Uterus (tissue), 2 donors: ENCODE measurements around the gene ENOX2.

Source experiments
- POLR2A ChIP-seq, 2 donors: fragments of 450-650 bp; IDR thresholded peaks; one replicate each; pipeline ENCODE4 v1.6.1; 2016; ENCODE audit warnings: antibody characterized with exemption in 2 of 2, mild to moderate bottlenecking in 1 of 2, moderate library complexity in 1 of 2
- TF ChIP-seq, protein P1 (sequence below), 4 experiments: fragments of 200-600 bp in 2 of 4; fragments of 450-650 bp in 2 of 4; sonication (generic) in 2 of 4; IDR thresholded peaks; one replicate each; pipeline ENCODE4 v1.5.1; 2016 to 2019; ENCODE audit warnings: antibody characterized with exemption in 4 of 4, mild to moderate bottlenecking in 2 of 4, moderate library complexity in 1 of 4

GRCh38 chrX:130778773-130779172 is 124.2 kb downstream of the ENOX2 start:
- TF ChIP-seq, protein P1, sequence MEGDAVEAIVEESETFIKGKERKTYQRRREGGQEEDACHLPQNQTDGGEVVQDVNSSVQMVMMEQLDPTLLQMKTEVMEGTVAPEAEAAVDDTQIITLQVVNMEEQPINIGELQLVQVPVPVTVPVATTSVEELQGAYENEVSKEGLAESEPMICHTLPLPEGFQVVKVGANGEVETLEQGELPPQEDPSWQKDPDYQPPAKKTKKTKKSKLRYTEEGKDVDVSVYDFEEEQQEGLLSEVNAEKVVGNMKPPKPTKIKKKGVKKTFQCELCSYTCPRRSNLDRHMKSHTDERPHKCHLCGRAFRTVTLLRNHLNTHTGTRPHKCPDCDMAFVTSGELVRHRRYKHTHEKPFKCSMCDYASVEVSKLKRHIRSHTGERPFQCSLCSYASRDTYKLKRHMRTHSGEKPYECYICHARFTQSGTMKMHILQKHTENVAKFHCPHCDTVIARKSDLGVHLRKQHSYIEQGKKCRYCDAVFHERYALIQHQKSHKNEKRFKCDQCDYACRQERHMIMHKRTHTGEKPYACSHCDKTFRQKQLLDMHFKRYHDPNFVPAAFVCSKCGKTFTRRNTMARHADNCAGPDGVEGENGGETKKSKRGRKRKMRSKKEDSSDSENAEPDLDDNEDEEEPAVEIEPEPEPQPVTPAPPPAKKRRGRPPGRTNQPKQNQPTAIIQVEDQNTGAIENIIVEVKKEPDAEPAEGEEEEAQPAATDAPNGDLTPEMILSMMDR (IDR thresholded peaks at IDR 0.05): no peak
- TF ChIP-seq POLR2A (IDR thresholded peaks at IDR 0.05): no peak
